GM21737 (cell line): ENCODE results near the gene ZNF469.

Source experiments
- ATAC-seq: cut with Tn5 transposase; IDR thresholded peaks from one replicate; pipeline ENCODE4 v1.9.1; 2021; ENCODE audit warnings: mild to moderate bottlenecking, moderate library complexity; ENCODE audit not compliant: unreplicated experiment

ZNF469 gene

DNA sequence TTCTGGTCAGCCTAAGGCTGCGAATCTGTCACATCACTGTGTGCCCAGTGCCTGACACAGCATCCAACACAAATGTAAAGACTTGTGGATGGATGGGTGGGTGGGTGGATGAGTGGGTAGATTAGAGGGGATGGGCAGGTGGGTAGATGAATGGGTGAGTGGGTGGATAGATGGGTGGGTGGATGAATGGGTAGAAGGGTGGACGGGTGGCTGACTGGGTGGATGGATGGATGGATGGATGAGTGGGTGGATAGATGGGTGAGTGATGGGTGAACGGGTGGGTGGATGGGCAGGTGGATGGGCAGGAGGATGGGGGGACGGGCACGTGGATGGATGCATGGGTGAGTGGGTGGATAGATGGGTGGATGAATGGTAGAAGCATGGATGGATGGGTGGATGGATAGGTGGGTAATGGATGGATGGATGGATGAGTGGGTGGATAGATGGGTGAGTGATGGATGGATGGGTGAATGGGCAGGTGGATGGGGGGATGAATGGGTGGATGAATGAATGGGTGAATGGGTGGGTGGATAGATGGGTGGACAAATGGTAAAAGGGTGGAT lies 39.2 kb downstream of the ZNF469 start:
- no peak for ATAC-seq

DNA sequence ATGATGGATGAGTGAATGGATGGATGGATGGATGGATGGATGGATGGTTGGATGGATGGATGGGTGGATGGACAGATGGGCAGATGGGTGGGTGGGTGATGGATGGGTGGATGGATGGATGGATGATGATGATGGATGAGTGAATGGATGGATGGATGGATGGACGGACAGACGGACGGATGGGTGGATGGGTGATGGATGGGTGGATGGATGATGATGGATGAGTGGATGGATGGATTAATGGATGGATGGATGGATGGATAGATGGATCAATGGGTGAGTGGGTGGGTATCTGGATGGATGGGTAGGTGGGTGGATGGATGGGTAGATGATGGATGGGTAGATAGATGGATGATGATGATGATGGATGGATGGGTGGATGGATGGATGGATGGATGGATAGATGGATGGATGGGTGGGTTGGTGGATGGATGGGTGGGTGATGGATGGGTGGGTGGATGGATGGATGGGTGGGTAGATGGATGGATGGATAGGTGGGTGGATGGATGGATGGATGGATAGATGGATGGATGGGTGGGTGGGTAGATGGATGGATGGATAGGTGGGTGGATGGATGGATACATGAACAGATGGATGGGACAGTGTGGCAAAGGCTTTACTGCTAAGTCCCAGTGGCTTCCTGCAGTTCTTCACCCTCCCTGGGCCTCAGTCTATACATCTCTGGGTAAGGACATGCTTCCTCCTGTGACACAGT lies 40.1 kb downstream of the ZNF469 start:
- no peak for ATAC-seq

DNA sequence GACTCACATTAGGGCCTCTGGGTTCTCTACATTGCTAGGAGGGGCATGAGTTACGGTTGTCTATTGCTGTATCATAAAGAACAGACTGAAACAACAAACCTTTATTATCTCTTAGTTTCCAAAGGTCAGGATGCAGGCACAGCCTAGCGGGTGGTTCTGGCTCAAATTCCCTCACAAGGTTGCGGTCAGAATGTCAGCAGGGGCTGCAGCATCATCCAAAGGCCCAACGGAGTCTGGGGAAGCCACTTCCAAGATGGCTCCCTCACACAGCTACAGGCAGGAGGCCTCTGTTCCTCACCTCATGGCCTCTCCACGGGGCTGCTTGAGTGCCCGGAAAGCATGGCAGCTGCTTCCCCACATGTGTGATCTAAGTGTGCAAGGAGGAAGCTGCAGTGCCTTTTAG lies 40.7 kb downstream of the ZNF469 start:
- ATAC-seq: no peak

DNA sequence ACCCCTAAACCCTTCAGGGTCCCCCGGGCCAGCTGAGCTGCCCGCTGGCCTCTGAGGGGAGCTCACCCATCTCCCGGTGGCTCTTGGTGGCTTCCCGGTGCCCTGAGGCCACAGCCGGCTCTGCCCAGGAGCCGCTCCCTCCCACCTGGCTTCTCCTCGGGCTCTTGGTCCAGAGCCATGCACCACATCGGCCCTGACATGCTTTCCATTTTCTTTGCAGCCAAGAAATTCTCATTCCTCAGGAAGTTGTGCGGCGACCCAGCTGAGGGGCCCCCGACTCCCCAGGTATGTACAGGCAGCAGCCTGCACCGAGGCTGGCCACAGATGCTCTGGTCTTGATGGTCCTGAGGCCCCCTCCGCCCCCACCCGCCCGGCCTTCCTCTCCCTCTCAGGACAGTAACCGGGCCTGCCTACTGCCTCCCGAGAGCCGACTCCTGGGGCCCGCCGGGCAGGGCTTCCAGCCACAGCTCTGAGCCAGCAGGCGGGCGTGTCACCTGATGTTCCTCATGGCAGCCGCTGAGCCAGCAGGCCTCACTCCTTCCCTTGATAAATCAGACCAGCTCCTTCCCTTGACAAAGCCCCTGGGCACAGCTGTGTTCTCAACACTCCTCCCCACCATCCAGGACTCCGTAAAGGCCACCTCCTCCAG lies 42.0 kb downstream of the ZNF469 start:
- no peak for ATAC-seq

DNA sequence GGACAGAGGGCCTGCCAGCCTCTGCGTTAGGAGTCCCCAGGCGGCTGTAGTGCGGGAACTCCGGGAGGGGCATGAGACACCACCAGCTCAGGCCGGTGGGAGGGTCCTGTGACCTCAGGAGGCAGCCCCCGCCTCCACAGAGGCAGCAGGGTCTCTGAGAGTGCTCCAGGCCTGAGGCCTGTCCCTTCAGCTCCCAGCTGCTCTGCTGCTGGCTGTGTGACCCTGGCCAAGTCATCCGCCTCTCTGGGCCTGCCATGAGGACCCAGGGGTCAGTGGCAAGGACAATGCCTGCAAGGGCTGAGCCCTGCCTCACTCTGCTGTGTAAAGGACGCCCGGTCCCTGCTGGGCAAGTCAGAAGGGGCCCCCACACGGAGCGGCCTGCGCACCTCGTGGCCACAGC lies 43.3 kb downstream of the ZNF469 start:
- no peak for ATAC-seq

DNA sequence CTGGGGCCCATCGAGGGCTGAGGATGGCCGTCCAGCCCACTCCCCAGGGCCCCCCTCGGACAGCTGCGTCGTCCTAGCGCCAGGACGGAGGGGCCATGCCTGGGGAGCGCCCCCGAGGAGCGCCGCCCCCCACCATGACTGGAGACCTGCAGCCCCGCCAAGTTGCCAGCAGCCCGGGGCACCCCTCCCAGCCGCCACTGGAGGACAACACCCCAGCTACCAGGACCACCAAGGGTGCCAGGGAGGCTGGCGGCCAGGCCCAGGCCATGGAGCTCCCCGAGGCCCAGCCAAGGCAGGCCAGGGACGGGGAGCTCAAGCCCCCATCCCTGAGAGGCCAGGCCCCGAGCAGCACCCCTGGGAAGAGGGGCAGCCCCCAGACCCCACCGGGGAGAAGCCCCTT lies 44.6 kb downstream of the ZNF469 start:
- no peak for ATAC-seq

DNA sequence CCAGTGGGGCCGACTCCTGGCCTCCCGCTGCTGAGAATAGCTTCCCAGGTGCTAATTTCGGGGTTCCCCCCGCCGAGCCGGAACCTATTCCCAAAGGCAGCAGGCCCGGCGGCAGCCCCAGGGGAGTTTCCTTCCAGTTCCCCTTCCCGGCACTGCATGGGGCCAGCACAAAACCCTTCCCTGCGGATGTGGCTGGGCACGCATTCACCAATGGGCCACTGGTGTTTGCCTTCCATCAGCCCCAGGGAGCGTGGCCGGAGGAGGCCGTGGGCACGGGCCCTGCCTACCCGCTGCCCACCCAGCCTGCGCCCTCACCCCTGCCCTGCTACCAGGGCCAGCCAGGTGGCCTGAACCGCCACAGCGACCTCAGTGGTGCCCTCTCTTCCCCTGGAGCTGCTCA lies 45.4 kb downstream of the ZNF469 start:
- ATAC-seq: no peak

DNA sequence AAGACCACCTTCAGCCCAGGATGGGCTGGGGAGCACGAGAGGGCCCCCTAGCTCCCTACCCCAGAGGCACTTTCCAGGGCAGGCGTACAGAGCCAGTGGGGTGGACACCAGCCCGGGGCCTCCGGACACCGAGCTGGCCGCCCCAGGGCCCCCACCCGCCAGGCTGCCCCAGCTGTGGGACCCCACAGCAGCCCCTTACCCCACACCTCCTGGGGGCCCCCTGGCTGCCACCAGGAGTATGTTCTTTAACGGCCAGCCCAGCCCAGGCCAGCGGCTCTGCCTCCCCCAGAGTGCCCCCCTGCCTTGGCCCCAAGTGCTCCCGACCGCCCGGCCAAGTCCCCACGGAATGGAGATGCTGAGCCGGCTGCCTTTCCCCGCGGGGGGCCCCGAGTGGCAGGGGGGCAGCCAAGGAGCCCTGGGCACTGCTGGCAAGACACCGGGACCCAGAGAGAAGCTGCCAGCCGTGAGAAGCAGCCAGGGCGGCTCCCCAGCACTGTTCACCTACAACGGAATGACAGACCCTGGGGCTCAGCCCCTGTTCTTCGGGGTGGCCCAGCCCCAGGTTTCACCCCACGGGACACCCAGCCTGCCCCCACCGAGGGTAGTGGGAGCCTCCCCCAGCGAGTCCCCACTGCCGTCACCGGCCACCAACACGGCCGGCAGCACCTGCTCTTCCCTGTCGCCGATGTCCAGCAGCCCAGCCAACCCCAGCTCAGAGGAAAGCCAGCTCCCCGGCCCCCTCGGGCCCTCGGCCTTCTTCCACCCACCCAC lies 46.0 kb downstream of the ZNF469 start:
- ATAC-seq: no peak

DNA sequence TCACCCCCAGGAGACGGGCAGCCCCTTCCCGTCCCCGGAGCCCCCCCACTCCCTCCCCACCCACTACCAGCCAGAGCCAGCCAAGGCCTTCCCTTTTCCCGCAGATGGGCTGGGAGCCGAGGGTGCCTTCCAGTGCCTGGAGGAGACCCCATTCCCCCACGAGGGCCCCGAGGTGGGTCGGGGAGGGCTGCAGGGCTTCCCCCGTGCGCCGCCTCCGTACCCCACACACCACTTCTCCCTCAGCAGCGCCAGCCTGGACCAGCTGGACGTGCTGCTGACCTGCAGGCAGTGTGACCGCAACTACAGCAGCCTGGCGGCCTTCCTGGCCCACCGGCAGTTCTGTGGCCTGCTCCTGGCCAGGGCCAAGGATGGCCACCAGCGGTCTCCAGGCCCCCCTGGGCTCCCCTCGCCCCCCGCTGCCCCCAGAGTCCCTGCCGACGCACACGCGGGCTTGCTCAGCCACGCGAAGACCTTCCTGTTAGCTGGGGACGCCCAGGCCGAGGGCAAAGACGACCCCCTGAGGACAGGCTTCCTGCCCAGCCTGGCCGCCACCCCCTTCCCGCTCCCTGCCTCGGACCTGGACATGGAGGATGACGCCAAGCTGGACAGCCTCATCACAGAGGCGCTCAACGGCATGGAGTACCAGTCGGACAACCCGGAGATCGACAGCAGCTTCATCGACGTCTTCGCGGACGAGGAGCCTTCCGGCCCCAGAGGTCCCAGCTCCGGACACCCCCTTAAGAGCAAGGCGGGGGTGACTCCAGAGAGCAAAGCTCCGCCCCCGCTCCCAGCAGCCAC lies 46.8 kb downstream of the ZNF469 start:
- ATAC-seq: no peak

DNA sequence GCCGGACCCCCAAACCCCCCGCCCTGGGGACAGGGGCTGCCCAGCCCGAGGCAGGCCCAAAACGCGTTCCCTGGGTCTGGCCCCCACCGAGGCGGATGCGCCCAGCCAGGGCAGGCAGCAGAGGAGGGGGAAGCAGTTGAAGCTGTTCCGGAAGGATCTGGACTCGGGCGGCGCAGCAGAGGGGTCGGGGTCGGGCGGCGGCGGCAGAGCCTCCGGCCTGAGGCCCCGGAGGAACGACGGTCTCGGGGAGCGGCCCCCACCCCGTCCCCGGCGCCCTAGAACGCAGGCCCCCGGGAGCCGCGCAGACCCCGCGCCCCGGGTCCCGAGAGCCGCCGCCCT lies 47.4 kb downstream of the ZNF469 start:
- no peak for ATAC-seq

DNA sequence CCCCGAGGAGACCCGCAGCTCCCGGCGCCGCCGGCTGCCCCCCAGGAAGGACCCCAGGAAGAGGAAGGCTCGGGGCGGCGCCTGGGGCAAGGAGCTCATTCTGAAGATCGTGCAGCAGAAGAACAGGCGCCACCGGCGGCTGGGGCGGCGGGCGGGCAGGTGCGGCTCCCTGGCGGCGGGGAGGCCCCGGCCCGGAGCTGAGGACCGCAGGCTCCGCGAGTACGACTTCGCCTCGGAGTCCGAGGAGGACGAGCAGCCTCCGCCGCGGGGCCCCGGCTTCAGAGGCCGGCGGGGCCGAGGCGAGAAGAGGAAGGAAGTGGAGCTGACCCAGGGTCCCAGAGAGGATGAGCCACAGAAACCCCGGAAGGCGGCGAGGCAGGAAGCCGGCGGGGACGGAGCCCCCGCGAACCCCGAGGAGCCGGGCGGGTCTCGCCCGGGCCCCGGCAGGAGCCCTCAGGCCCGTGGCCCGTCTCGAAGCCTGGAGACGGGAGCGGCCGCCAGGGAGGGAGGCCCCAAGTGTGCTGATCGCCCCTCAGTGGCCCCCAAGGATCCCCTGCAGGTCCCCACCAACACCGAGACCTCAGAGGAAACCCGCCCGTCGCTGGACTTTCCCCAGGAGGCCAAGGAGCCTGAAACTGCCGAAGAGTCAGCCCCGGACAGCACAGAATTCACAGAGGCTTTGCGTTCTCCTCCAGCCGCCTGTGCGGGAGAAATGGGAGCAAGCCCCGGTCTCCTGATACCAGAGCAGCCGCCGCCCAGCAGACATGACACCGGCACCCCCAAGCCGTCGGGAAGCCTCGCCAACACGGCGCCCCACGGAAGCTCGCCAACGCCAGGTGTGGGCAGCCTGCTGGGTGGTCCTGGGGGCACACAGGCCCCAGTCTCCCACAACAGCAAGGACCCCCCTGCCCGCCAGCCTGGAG lies 48.0 kb downstream of the ZNF469 start:
- no peak for ATAC-seq

DNA sequence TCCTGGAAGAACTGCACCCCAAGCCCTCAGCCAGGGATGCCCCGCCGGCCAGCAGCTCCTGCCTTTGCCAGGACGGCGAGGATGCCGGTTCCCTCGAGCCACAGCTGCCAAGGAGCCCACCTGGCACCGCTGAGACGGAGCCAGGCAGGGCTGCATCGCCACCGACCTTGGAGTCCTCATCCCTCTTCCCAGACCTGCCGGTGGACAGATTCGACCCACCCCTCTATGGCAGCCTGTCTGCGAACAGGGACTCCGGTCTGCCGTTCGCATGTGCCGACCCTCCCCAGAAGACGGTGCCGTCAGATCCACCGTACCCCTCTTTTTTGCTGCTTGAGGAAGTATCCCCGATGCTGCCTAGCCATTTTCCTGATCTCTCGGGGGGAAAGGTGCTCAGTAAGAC lies 48.9 kb downstream of the ZNF469 start:
- no peak for ATAC-seq

DNA sequence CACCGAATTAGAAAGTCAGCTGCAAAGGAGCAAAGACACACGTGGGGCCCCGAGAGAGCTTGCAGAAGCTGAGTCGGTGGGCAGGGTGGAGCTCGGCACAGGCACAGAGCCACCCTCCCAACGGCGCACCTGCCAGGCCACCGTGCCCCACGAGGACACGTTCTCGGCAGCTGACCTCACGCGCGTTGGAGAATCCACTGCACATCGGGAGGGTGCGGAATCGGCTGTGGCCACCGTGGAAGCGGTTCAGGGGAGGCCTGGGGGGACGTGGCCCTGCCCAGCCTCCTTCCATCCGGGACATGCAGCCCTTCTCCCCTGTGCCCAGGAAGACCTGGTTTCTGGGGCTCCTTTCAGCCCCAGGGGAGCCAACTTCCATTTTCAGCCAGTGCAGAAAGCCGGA lies 49.4 kb downstream of the ZNF469 start:
- no peak for ATAC-seq
